Ammon's horn (tissue), 1 donor: ENCODE results near the gene CCDC137.
"Not testable (repeated sequence)": the region's sequence is repeated elsewhere in the genome, so short reads cannot be mapped to it uniquely, and the experiment has no call there.

Experiments used
- DNase-seq: peaks from one replicate; pipeline ENCODE4 v3.0.0-alpha.2; 2016; ENCODE audit warnings: low spot score

Gene CCDC137

DNA sequence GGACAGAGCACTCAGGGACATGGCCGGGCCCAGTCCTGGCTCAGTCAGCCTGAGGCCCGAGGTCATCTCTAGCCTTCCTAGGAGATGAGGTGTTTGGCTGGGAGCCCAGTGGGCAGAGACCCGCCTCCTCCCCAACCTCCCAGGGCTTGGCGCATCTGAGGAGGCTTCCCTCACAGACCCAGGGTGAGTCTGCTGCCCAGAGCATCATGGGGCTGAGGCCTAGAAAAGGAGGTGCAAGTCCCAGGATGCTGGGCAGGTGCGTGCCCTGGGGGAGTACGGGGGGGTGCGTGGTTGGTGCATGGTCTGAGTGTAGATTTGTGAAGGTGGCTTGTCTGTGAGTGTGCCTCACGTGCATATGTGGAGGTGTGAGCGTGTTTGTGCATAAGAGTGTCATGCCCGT is 14.8 kb upstream of the CCDC137 start:
- peak; percentile 1 for DNase-seq

DNA sequence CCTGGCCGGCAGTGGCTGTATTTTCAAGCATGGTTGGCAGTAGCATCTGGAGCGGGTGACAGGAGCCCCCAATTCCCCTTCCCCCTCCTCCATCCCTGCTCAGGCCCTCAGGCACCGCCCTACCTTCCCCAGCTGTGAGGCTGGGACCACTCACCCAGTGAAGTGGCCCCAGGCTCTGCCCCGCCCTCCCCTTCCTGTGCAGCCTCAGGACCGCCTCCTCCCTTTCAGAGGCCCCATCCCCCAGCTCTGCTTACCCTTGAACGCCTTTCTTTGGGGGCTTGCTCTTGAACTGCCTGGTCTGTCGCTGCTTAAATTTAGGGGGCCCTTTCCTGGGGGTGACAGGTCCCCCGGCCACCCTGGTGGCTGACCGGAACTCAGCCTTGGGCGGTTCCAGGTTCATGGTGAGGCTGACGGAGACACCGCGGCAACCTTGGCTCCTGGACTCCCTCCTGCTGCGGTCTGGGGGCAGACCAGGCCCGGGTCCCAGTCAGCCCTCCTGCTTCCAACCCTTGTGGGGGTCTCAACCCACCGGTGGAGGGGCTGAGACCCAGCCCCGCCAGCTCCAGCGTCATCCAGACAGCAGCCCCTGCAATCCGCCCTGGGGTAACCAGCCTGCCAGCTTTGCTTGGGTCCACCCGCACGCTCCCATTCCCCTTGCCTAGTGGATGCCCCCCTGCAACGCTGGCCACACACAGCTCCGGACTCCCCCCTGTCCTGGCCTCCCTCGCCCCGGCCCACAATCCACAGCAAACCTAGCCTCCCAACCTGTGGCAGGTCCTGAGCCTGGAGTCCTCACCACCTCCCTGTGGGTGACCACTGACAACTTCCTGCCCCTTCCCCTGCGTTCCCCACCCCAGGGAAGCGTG is 13.4 kb upstream of the CCDC137 start:
- no peak for DNase-seq

GRCh38 chr17:81655378-81656117 is 11.0 kb upstream of the CCDC137 start:
- no peak for DNase-seq

- DNase-seq, result no peak
Observed at GRCh38 chr17:81656118-81656743, 10.3 kb upstream of the CCDC137 start, which contains the start of gene PDE6G. PDE6G (minus strand) TSS chr17:81656542; CDS start chr17:81653305, 3,237 bp downstream.

GRCh38 chr17:81656835-81657234 is 9.7 kb upstream of the CCDC137 start:
- no peak for DNase-seq

DNA sequence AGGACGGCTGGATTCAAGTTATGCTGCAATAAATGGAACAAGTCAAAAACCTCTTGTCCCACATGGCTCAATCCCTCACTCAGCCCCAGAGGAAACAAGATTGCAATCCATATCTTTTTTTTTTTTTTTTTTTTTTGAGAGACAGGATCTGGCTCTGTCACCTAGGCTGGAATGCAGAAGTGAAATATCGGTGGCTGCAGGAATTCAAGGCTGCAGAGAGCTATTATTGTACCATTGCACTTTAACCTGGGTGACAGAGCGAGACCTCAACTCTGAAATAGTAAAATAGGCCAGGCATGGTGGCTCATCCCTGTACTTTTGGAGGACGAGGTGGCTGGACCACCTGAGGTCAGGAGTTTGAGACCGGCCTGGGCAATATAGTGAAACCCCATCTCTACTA is 7.5 kb upstream of the CCDC137 start:
- no peak for DNase-seq

GRCh38 chr17:81660441-81660840 is 6.1 kb upstream of the CCDC137 start:
- no peak for DNase-seq

DNA sequence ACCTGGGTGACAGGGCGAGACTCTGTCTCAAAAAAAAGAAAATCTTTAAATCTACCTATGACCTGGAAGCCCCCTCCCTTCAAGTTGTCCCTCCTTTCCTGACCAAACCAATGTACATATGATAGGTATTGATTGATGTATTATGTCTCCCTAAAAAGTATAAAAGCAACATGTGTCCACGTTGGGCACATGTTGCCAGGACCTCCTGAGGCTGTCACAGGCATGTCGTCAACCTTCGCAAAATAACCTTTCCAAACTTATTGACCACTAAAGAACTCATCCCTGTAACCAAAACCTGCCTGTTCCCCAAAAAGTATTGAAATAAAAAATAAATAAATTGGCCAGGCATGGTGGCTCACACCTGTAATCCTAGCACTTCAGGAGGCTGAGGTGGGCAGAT is 4.5 kb upstream of the CCDC137 start:
- no peak for DNase-seq

GRCh38 chr17:81664051-81664470 is 2.5 kb upstream of the CCDC137 start:
- DNase-seq, result no peak

GRCh38 chr17:81665205-81666091 is 1.1 kb upstream of the CCDC137 start:
- no peak for DNase-seq

- no peak for DNase-seq
Observed at GRCh38 chr17:81666092-81666341, 520 bp upstream of the CCDC137 start.

DNA sequence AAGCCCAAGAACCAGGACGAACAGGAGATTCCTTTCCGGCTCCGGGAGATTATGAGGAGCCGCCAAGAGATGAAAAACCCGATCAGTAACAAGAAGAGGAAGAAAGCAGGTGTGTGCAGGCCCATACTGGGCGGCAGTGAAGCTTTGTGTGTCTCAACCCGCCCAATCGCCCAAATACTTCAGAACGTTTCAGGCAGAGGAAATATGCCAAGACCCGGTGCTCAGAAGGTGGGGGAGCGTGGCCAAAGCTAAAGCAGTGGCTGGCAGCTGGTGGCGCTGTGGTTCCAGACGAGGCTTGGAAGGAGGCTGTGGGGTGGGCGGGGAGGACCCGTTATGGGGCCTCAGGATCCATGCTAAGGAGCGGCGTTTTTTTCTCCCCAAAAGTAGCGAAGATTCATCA is 1.2 kb downstream of the CCDC137 start:
- DNase-seq, result no peak

- no peak for DNase-seq
Observed at GRCh38 chr17:81672504-81672903, 6.0 kb downstream of the CCDC137 start.

GRCh38 chr17:81672954-81673353 is 6.4 kb downstream of the CCDC137 start:
- no peak for DNase-seq

GRCh38 chr17:81673561-81674258 is 7.2 kb downstream of the CCDC137 start:
- DNase-seq, result no peak

GRCh38 chr17:81675515-81676221 is 9.1 kb downstream of the CCDC137 start:
- not testable (repeated sequence) for DNase-seq

DNA sequence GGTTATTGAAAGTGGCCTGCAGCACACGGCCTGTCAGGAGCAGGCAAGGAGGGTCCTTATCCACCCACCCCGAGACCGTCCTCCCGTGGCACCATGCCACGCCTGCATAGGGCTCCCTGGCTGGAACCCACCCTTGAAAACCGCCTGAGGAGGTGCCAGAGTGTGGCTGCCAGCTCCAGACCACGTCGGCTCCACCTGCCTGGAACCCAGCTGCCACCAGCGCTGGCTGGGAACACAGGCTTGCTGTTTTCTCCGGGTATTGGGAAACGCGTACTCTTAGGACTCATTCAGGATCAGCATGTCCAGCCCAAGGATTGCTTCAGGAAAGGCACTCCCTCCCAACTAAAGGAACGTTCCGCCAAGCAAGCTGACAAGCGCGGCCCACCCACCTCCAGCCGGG is 10.4 kb downstream of the CCDC137 start:
- DNase-seq, result no peak

DNA sequence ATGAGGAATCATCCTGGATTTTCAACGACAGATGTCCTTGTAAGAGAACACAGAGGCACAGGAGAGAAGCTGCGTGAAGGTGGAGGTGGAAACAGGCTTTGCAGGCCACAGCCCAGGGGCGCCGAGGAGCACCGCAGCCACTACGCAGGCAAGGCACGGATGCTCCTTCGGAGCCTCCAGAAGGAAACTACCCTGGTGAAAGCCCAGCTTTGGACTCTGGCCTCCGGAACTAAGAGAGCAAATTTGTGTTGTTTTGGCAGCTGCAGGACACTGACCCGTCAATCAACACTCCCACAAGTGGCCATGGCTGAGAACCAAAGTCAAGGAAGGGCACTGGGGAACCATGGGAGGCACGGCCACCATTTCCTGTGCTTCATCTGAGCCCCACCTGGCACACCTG is 13.6 kb downstream of the CCDC137 start:
- DNase-seq, result no peak

DNA sequence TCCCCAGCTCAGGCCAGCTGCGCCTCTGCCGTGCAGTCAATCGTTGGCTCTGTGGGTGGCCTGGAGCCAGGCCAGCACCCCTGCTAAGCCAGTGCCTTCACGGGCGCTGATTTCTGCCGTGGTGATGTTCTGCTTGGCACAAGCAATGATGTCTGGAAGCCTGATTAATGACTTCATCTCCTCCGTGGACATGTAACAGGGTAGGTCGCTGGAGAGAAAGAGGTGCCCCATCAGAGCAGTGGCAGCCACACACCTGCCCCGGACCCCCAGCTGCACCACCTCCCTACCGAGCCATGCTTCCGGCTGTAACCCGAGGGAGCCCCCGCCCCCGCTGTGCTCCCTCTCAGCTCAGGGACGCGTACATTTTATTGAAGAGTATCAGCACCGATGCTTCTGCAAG is 15.1 kb downstream of the CCDC137 start:
- peak; percentile 31 for DNase-seq

- DNase-seq, result no peak
Observed at GRCh38 chr17:81682565-81683207, 16.1 kb downstream of the CCDC137 start.
